GM19328 (cell line): ENCODE measurements around the gene C1QTNF1.
A peak's percentile ranks its signal among the peaks of the same experiment; 100 is the strongest.
"Not testable (repeated sequence)": the region's sequence is repeated elsewhere in the genome, so short reads cannot be mapped to it uniquely, and the experiment has no call there.

Experiments used
- ATAC-seq: cut with Tn5 transposase; IDR thresholded peaks from one replicate; pipeline ENCODE4 v1.9.1; 2021; ENCODE audit warnings: mild to moderate bottlenecking, moderate library complexity; ENCODE audit not compliant: unreplicated experiment

C1QTNF1 gene

DNA sequence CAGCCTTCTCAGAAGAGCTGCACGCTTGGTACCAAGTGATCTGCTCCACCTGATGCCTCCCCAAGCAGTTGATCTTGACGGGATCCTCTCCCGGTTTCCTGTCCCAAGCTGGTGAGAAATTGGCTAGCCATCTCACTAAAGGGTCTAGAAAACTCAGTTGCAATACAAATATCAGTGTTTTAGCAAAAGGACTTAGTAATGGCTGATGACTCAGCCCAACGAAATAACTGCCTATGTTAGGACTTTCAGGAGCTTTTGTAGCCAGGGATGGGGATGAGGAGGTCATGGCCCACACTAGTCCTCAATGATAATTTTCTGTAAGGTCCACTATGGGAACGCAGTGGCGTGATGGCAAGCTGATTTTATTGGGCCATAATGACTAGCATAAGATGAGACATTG is 27.3 kb downstream of the C1QTNF1 start:
- no peak for ATAC-seq

DNA sequence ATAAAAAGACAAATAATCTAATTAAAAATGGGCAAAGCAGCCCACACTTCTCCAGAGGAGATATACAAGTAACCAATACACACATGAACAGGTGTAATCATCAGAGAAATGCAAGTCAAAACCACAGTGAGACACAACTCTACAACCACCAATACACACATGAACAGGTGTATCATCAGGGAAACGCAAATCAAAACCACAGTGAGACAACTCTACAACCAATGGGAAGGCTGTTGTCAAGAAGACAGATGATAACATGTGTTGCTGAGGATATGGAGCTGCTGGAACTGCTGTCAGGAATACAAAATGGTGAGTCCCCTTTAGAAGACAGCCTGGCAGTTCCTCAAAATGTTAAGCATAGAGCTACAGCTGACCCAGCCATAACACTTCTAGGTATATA is 28.2 kb downstream of the C1QTNF1 start:
- no peak for ATAC-seq

DNA sequence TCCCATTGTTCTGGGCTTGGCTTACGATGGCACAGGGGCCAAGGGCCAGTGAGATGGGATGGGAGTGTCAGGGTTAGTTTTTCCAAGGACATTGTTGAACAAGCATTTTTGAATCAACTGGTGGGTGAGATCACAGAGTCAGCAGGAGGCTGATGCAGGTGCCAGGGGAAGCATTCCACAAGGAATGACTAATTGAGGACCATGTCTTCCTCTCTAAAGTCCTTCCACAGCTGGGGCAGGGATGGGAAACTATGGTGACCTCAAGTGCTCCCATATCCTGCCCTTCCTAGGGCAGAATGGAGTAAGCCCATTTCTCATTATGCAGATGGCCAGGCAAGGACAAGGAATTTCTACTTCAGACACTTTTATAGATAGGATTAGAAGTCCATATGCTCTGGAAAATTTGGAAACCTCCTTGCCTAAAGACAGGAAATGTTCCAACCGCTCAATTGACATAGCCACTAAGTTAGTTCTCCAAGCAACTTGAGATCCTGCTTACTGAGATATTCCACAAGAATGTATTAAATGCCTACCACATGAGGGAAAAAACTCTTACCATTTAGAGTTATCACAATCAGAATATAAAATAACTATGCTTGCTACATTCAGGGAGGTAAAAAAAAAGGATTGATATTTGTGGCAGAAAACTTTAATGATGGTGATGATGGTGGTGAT is 29.4 kb downstream of the C1QTNF1 start:
- ATAC-seq, result no peak

DNA sequence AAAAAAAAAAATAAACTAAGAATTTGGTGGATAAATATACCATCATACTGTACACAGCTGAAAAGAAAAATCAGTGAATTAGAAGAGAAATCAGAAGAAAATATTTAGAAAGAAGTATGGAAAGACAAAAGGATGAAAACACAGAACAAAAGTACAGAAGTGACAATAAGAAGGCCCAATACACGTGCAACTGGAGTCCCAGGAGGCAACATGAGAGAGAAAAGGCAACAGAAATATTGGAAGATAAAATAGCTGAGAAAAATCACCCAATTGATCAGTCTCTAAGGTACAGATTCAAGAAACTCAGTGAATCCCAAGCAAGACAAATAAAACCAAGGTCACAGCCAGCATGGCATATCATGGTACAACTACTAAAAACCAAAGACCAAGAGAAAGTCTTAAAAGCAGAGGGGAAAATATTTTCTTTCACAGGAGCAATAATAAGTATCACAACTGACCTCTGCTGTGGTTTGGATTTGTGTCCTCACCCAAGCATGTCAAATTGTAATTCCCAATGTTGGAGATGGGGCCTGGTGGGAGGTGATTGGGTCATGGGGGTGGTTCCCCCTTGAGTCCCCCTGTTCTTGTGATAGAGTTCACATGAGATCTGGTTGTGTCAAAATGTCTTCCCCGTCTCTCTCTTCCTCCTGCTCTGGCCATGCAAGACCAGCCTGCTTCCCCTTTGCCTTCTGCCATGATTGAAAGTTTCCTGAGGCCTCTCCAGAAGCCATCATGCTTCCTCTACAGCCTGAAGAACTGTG is 30.4 kb downstream of the C1QTNF1 start:
- no peak for ATAC-seq

DNA sequence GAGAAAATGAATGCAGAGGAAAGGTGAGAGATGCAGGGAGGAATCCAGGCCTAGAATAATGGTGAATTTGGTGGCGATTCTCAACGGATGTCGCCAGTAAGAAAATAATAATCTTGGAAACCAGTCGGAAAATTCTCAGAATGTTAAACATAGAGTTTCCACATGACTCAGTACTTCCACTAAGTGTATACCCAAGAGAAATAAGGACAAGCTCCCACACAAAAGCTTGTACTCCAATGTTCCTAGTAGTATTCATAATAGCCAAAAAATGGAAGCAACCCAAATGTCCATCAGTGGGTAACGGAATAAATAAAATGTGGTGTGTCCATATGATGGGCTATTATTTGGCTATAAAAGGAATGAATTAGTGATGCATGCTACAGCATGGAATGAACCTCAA is 31.2 kb downstream of the C1QTNF1 start:
- ATAC-seq, result no peak

GRCh38 chr17:79057737-79058385 is 33.9 kb downstream of the C1QTNF1 start:
- ATAC-seq, result no peak

DNA sequence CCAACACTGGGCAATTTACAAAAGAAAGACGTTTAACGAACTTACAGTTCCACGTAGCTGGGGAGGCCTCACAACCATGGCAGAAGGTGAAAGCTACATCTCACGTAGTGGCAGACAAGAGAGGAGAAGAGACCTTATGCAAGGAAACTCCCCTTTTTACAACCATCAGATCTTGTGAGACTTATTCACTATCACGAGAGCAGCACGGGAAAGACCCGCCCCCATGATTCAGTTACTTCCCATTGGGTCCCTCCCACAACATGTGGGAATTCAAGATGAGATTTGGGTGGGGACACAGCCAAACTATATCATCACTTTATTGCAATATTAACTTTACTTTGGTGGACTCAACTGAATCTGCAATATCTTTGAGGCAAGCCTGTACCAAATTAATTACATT is 38.7 kb downstream of the C1QTNF1 start:
- ATAC-seq, result no peak

- ATAC-seq, result no peak
These were observed 40.1 kb downstream of the C1QTNF1 start for GRCh38 chr17:79064026-79064425.

- no peak for ATAC-seq
These were observed 41.2 kb downstream of the C1QTNF1 start for GRCh38 chr17:79065105-79065670.

GRCh38 chr17:79066963-79067362 is 43.0 kb downstream of the C1QTNF1 start:
- ATAC-seq, result no peak

DNA sequence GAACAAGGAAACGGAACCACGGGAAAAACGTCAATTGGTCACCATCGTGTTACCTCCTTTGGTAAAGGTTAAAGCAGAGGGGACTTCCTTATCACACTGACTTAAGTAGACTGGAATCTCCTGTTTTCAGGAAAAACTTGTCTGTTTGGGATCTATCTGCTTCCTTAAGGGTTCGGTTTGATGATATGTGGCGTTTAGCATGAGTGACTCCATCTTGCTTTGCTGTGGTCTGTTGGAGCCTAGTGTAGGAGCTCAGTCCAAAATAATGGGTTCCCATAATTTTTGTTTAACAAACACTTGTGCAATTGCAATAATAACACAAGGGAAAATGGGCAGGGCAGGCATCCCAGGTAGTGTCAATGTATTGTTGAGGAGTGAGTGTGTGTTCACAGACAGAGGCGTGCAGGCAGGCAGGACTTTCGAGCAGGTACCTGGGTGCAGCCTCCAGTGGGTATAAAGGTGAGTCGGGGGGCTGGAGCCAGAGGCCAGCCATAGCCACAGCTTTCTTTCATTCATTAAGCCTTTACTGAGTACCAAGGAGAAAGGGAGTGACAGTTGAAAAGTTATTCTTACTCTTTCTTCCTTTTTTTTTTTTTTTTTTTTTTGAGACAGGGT is 46.4 kb downstream of the C1QTNF1 start:
- no peak for ATAC-seq

- no peak for ATAC-seq
These were observed 47.3 kb downstream of the C1QTNF1 start for GRCh38 chr17:79071161-79071740.

- ATAC-seq, result no peak
These were observed 48.6 kb downstream of the C1QTNF1 start for GRCh38 chr17:79072544-79072943.

GRCh38 chr17:79073016-79073705 is 49.2 kb downstream of the C1QTNF1 start:
- no peak for ATAC-seq

GRCh38 chr17:79073706-79074088 is 49.7 kb downstream of the C1QTNF1 start:
- ATAC-seq, result no peak

GRCh38 chr17:79074121-79074648 is 50.2 kb downstream of the C1QTNF1 start:
- not testable (repeated sequence) for ATAC-seq

GRCh38 chr17:79074649-79075445 is 50.9 kb downstream of the C1QTNF1 start, which contains the start of gene ENGASE:
TSS of gene ENGASE (plus strand) at chr17:79074824. CDS start at chr17:79074945, 121 bp downstream.
- peak; percentile 94 for ATAC-seq

- ATAC-seq, result no peak
These were observed 51.4 kb downstream of the C1QTNF1 start for GRCh38 chr17:79075446-79075750.

GRCh38 chr17:79075861-79076406 is 52.0 kb downstream of the C1QTNF1 start:
- no peak for ATAC-seq
